GM21825 (cell line): ENCODE measurements around the gene MSH5.
A peak's percentile ranks its signal among the peaks of the same experiment; 100 is the strongest.
"Not testable (repeated sequence)": the region's sequence is repeated elsewhere in the genome, so short reads cannot be mapped to it uniquely, and the experiment has no call there.

Experiments
- ATAC-seq: cut with Tn5 transposase; IDR thresholded peaks from one replicate; pipeline ENCODE4 v1.9.1; 2021; ENCODE audit warnings: mild to moderate bottlenecking, moderate library complexity; ENCODE audit not compliant: unreplicated experiment

The MSH5 gene

GRCh38 chr6:31777667-31778050 is 37.9 kb downstream of the MSH5 start:
- no peak for ATAC-seq

DNA sequence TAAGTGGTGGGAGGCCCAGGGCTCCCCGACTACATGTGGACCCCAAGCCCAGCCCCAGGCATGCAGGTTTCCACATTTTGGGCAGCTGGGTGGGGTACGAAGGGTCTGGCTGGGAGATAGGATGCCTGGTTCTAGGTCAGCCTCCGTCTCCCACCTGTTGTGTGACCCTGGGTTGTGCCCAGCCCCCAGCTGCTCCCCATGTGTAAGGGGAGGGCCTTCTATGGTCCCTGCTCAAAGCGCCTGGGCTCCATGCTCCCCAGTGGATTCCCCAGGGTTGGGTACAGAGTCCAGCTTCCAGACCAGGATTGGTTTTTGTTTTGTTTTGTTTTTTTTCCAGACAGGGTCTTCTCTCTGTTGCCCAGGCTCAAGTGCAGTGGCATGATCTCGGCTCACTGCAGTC is 38.4 kb downstream of the MSH5 start:
- no peak for ATAC-seq

GRCh38 chr6:31778999-31779885 is 39.4 kb downstream of the MSH5 start:
- ATAC-seq: no peak

DNA sequence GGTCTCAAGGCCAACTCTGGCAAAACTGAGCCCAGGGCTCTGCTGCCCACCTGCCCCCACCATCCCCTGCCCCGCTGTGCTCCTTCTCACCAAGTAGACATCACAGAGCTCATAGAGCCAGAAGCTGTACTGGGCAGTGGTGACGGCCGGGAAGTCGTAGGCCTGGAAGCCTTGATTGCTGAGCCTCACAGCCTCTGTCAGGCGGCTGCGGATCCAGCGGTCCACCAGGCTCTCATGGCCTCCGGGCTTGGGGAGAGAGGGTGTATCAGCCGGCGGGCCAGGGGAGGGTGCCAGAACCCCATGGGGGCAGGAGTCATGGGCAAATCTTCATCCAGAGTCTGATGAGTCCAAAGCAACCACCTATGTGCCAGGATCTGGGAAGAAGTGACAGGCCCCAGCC is 40.1 kb downstream of the MSH5 start:
- no peak for ATAC-seq

DNA sequence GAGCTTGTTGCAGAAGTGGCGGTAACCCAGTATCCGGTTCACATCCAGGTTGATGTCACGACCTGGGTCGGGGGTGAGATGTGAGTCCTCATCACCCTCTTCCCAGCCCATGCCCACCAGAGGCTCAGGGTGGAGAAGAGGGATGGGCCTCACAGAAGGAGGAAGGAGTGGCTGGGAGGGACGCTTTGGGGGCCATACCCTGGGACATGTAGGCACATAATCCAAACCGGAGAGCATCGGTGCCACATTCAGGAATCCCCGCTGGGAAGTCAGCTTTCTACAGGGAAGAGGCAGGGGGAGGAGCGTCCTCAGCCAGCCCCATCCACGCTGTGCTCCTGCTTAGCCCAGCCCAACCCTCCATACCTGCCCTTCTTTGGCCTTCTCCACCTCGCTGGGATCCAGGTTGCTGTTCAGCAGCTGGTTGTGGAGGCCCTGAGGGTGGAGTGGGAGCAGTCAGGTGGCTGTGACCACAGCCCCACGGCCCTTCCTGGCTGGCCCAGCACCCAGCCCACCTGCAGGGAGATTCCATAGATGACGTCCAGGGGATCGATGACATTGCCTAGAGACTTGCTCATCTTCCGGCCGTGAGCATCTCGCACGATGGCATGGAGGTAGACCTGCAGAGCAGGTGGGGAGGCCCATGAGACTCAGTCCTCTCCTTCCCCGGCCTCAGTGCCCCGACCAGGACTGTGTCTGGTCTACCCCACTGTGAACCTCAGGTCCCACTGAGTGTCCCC is 40.9 kb downstream of the MSH5 start:
- ATAC-seq: no peak

DNA sequence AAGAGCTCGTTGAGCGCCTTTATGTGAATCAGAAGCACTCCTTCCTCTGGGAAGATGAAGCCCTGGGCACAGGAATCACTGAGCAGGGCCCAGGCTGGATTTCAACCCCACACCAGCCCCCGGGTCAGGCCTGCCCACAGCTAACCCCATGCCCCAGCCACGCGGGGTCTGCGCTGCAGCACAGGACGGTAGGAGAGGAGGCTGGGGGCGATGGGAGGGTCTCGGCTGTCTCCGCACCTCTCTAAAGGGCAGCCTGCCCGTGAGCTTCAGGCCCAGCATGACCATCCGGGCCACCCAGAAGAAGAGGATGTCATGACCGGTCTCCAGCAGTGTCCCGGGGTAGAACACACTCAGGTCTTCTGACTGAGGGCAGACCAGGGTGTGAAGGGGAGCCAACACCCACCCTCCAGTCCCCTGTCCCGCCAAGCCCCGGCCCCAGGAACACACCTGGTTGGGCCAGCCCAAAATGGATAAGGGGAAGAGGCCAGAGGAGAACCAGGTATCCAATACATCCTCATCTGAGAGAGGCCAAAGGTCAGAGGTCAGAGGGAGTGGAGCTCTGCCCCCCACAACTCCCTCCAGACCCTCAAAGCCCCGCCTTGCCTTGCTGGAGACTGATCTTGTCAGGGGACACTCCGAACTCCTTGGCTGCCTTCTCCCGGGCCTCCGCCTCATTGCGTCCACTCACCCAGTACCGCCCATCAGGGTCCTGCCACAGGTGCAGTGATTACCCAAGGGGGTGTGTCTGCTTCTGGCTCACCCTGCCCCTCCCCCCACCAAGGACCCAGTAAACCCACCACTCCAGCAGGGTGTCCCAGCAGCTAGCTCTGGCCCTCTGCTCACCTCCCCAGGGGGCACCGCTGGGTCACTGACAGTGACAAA is 41.7 kb downstream of the MSH5 start:
- ATAC-seq: no peak

- no peak for ATAC-seq
Observed at GRCh38 chr6:31782126-31782855, 42.5 kb downstream of the MSH5 start.

DNA sequence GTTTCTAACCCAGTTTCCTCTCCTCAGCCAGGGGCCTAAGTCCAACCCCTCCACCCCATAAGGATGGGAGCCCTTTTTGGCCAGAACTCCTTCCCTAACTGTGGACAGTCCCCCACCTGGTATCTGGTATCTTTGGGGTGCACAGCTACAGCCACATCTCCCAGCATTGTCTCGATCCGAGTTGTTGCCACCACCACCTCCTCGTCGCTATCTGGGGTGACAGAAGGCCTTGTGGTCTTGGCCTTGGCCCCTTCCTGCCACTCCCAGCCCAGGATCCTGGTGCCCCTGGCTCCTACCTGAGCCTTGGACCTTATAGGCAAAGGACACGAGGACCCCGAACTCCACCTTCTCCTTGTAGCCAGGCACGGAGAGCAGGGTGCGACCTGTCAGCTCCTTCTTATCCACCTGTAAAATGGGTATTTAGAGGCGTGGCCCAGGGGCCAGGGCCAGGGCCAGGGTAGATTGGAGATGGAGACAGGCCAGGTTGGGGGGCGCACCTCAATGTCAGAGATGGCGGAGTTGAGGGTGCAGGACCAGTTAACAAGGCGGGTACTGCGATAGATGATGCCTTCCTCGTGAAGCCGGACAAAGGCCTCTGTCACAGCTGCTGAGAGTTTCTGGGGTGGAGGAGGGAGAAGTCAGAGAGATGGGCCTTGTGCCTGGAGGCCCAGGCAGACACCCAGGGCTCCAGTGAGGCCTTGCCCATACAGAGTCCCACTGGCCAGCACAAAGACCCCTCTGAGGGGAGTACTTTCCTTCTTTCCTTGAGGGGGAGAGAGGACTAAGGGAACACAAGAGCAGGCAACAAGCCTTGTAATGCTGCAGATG is 44.5 kb downstream of the MSH5 start:
- ATAC-seq: no peak

- no peak for ATAC-seq
Observed at GRCh38 chr6:31785475-31785874, 45.7 kb downstream of the MSH5 start.

DNA sequence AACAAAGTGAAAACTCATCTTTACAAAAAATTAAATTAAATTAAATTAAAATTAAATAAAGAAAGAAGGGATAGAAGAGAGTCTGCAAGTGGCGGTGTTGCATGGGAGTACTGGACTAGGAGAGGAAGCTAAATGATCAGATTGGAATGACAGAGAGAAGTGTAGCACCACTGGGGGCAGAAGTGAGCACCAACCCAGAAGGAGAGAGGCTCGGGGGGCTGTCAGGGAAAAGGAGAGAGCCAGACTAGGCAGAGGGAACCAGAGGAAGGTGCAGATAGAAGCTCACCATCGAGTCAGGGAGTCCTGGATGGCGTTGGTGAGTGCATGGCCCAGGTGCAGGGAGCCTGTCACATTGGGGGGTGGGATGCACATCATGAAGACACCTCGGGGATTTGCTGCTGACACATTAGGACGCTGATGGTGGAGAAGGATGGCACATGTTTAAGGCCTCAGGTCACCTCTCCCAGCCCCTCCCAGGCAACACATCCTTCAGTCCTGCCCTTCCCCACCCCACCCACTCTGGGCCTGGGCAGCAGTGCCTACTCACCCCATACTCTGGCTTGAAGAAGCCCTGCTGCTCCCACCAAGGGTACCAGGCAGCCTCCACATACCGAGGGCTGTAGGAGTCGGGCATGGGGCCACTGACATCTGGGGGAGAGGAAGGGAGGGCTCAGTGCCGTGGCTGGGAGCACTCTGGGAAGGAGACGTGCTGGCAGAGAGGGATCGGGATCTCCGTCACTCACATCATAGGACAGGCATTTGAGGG is 51.7 kb downstream of the MSH5 start:
- ATAC-seq: no peak

DNA sequence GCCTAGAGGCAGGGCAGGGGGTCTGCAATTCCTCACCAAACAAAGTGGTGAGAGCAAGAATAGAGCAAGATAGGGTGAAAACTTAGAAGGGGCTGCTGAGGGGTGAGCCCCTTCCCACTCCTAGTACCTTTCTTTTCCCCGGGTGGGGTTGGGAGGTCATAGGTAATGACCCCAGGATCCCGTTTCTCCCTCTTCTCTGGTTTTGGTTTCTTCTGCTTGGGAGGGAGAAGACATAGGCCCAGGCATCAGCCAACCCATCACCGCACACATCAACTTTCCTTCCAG is 52.2 kb downstream of the MSH5 start:
- no peak for ATAC-seq

DNA sequence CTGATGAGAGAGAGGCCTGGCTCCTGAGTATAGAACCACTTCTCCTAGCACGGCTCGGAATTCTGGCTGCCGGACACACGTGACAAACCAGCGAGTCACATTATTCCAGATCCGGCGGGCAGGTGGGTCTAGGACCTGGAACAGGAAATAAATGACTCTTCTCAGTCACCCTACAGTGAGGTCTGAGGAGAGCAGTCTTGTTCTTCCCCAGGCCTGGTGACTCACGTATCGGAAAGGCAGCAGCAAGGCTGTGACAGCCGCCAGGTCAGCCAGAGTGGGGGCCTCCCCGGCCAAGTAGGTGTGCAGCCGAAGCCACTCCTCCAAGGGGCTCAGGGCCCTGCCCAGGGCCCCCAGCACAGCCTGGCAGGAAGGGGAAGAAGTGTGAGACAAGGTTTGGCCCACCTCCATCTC is 53.0 kb downstream of the MSH5 start:
- no peak for ATAC-seq

GRCh38 chr6:31793927-31794245 is 54.1 kb downstream of the MSH5 start:
- not testable (repeated sequence) for ATAC-seq

DNA sequence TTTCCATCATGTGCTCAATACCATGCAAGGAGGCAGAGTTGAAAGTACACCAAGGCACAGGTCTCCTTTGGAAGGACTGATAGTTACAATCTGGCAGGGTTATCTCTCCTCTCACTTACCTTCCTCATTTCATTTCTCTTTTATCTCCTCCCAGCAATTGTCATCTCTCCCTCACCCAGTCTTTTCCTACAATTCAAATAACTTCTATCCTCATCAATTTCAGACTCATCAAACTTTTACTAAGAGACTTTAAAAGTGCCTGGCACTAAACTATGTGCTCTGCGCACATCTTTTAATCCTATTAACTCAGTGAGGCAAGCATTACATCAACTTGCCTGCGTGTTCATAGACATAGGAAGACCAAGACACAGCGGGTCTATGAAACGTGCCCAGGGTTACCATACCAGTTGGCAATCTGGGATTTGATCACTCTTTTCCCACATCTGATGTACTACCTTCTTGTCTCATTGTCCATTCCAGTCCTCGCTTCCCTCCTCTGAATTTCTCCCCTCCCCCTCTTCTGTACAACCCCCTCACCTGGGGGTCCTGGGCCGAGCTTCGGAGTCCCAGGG is 54.6 kb downstream of the MSH5 start:
- ATAC-seq: no peak

DNA sequence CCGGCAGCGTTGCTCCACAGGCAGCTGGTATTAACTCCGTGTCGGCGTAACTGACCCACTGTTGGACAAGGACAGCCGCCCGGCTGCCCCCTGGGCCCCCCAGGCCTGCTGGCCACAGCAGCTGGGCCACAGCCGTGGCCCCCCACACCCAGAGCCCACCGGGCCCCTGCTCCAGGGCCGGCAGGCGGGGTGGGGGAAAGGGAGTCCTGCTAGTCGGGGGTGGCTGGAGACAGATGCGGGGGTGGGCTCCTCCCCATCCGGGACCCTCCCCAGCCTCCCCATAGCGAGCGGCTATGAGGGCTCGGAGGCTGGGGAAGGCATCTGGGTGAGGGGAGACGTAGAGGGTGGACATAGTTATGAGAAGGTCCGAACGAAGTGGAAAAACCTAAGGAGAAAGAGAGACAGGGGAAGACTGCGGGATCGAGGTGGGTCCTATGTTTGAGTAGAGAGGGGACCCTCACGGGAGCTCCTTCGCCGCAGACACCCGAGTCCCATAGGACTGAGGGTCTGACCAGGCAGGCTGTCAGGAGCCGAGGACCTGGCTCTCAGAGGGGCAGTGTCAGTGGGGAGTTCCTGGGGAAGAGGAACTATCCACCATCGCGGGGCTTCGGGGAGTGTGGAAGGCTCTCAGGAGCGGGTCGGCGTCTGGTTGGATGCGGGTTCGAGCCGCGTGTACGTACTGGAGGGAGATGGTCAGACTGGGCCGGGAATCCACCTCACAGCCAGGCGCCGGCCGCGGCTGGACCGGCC is 55.2 kb downstream of the MSH5 start:
- no peak for ATAC-seq

GRCh38 chr6:31795616-31796298 is 56.0 kb downstream of the MSH5 start, which contains the start of gene VARS1:
Gene VARS1 (minus strand): TSS chr6:31795752. CDS start chr6:31795217, 535 bp downstream.
- ATAC-seq: peak; percentile 78

DNA sequence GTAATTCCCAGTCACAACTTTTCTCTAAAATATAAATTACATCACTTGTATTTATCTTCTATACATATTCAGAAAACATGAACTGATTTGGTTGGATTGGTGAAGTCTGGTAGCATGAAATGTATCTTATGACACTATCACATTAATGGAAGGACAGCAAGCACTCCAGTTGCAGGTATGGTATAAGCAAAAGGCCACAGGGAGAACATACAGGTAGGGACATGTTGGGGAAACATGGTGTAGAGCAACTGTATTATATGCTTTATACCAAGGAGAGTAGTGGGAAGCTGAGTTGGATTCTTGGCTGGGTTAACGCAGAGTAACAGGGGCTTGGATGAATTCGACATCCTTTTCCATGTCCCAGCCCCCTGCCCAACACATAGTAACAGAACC is 57.2 kb downstream of the MSH5 start:
- ATAC-seq: no peak

GRCh38 chr6:31797588-31797987 is 57.8 kb downstream of the MSH5 start:
- ATAC-seq: no peak
